HG02852 (cell line): ENCODE measurements around the gene CCDC86.

Source experiments
- ATAC-seq: cut with Tn5 transposase; IDR thresholded peaks from one replicate; pipeline ENCODE4 v1.9.1; 2021; ENCODE audit warnings: mild to moderate bottlenecking, moderate library complexity; ENCODE audit not compliant: unreplicated experiment

Gene CCDC86

DNA sequence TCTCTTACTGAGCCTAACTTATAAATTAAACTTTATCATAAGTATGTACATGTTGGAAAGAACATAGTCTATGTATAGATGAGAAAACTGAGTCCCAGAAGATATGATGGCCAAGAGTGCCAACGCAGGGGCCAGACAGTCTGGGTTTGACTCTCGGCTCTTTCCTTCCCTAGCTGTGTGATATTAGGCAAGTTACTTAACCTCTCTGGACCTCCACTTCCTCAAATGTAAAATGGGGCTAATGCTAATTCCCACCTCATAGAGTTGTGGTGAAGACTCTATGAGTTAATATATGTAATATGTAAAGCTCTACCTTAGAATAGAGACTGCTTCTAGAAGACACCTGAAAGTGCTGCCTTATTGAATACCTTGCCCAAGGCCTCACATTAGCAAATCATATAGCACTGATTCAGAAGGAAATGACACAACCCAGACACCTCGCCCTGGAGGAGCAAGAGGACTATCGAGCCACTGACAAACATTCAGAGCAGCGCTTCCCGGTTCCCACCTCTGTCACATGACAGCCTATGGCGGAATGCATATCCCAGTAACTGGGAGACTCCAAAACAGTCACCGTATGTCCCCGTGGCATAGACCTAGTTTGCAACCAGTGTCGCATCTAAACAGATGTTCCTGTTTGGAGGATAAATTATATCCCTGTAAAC is 11.3 kb upstream of the CCDC86 start:
- ATAC-seq: no peak

DNA sequence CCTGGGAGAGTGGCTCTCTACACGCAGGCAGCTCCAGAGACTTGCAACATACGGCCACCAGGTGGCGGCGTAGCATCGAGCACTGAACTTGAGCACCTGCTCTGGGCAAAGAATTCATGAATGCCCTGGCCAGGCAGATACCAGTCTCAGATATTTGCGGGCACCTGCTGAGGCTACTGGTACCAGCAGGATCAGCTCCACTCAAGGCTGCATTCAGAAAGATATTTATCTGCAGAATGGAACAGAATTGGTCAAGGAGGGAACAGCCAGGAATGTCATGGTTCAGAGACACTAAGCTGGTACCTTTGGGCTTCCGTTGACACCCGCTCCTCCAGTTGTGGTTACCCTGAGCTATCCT is 10.8 kb upstream of the CCDC86 start:
- no peak for ATAC-seq

DNA sequence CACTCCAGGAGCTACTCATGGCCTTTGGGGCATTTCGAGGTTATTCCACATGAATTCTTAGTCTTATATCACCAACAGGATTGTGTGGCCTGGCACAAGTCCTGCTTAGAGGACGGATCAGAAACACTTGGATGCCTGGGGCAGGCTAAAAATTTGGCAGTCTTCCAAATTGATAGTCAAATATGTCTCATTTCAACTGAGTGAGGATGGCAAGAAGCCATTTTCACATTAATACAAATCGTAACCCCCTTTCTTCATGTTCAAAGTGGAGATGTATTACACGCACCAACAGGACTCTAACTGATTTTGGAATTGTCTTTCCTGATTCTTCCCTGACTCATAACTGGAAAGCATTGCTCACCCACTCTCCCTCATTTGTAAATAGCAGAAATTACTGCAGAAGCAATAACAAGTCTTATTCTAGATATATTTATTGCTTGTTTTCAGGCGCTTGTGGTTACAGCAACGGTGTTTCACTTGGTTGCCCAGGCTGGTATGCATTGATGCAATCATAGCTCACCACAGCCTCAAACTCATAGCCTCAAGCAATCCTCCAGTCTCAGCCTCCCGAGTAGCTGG is 10.3 kb upstream of the CCDC86 start:
- ATAC-seq: no peak

DNA sequence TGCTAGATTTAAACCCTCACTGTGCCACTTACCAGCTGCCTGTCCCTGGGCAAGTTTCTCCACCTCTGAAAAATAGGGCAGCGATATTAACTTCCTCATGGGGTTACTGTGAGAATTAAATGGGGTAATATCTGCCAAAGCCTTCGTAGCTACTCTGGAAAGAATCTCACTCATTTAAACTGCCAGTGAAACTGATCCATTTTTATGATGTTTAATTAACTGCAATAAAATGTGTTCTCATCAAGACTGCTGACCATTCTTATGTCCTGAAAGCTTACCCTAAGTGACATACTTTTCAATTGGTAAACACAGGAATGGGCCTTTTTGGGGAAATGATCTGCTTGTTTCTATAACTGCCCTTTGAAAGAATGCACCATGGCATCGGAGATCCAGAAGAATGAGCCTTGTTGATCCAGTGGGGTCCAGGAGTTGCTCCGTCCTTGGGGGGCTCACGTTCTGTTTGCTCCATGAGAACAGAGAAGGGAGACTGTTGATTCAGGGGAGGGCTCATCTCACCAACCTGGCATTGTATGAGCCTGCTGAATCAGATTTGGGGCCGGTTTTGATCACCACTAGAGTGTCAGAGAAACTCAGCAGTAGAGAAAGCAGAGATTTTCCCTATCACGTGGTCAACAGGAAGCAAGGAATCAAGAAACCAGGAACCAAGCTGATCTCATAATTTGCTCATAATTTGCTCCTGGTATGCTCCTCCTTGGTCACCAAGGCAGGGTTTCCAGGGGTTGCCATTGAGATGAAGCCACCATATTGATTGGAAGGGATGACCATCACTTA is 7.0 kb upstream of the CCDC86 start:
- no peak for ATAC-seq

DNA sequence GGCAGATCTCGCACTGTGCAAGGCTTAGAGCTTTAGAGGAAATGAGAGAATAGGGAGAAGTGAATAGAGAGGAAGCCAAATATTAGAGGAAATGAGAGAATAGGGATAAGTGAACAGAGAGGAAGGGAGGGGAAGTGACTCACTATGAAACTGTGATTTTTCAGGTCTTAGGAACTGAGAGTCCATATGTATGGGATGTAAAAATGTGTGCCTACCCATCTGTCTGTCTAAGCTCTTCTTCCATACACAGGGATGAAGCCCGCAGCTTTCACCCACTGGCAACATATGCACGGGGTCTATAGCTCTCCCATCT is 6.4 kb upstream of the CCDC86 start:
- ATAC-seq: no peak

DNA sequence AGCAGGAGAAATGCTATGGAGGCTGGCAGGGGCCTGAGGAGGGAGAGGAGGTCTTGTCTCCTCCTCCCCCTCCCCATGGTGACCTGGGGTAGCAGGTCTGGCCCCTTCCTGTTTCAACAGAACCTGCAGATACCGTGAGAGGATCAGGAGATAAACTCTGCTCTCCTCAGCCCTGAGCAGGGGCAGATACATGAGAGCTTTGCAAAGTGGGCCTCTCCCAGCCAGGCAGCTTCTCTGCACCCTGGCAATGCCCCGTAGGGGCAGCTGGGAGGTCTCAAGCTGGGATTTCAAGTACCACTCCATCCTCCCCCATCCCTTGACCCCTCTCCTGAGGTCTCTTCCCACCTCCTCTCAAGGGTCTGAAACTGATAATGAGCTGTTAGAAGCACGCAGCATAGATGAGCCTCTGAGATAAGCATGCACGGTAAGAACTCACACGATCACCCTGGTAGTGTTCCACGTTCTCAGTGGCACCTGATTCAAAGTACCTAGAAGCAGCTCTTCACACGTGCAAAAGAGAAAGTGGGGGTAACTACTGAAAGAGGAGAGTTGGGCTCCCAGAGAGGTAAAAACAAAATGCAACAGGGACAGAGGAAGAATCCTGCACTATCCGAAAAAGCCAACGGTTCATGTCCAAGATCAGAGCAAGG is 4.9 kb upstream of the CCDC86 start:
- no peak for ATAC-seq

DNA sequence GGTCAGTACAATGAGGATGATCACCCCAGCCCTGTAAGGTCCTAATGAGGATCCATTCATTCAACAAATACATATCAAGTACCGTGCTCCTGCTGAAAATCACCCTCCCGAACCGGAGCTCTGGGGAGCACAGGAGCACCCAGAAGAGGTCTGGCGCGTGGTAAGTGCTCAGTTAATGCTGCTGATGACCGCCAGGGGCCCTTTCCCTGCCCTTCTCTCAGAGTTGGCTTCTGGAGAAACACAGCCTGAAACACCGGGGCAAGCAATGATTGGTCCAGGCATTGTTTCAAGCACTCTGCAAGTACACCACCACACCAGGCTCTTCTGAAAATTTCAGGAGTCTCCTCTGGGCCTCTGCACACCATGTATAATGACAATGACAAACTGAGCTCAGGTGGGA is 3.8 kb upstream of the CCDC86 start:
- no peak for ATAC-seq

DNA sequence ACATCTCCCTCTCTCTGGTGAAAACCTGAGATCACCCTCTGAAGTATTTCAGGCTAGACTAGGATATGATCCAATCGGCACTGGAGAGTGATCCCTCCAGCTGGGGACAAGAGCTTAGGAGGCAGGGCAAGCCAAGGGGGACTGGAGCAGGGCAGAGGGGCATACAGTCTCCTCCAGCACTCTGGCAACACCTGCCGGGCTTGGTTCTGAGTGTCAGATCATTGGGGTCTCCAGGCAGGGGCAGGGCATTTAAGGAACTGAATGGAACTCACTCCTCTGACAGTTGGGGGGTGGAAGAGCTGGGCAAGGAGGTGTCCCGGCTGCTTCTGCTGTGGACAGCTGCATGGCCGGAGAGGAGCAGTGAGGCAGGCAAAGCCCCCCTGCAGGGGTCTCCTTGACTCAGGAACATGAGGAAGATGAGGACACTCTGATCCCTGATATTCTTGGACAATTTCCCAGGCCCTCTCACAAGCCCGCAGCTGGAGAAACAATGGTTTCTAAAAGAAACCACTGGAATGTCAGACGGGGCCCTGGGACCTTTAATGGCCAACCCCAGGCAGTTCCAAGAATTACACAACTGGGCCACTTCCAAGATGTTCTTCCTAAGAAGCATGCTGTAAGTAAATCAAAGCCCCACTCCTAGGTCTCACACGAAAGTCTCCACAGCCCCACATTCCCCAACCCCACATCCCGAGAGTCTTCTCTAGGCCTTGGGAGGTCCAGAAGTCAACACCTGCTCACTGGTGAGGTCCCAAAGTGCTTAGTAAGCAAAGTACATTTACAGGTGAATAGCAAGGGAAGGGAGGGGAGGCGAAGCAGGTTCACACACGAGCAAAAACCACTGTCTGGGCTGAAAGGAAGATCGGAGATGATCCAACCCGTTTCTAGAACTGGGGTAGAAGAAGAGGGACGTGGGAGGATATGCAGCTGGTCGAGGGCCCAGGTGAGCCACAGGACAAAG is 1.2 kb upstream of the CCDC86 start:
- no peak for ATAC-seq

DNA sequence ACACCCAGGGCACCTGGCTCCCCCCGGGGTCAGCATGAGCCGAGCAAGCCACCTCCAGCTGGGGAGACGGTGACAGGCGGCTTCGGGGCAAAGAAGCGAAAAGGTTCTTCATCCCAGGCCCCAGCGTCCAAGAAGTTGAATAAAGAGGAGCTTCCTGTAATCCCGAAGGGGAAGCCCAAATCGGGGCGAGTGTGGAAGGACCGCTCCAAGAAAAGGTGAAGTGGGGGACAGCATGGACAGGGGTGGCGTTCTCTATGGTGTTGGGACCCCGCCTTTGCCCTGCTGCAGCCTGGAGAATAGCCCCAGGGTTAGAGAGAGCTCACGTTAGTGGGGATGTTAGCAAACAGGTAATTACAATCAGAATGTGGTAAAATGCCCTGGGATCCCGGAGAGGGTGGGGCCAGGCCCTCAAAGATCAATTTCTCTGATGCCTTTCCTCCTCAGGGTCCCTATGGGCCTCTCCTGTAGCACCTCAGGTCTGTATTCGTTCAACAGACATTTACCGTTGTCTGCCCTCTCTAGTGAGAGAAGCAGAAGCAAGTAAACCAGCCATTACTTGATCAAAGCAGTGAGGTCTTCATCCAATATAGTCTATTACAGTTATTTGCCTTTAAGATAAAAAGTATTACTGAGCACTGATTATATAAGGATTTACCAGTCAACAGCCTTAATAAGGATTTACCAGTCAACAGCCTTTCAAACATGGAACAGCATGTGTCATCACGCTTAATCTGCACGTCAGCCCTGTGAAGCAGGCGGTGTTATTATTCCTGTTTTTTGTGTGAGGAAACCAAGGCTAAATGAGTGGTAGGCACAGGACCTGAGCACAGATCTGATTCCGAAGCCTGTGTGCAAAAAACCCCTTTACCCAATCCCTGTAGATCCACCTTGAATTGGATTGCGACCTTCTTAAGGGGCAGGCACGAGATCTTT is 1.0 kb downstream of the CCDC86 start:
- ATAC-seq: no peak

DNA sequence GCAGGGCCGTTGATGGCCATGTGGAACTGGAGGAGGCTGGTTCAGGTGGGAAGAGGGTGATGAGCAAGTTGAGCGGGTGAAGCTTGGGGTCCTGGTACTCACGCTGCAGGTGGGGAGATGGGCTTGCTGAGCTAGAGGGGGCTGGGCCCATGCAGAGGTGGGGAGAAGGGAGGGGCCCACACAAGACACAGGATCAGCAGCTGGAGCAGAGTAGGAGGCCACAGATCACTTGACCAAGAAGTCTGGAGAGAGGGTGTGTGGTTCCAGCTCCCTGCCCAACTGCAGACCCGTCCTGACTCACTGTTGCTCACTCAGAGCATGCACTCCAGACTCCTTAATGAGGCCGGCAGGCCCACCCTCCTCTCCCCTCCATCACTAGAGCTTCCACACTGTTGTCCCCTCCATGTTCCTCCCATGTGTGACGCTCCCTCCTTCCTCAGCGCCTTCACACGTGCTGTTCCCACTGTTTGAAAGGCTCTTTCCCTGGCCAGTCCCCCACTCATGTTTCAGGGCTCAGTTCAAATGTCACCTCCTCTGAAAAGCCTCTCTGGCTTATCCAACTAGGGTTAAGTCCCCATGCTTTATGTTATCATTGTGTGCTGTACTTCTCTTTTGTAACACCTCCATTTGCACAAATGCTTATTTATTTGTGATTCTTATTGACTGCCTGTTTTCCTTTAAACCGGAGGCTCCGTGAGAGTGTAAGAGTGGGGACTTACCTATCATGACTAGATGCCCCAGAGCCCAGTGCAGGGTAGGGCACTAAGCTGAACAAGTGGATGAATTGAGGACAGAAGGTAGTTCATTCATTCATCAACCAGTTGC is 2.3 kb downstream of the CCDC86 start:
- ATAC-seq: no peak

DNA sequence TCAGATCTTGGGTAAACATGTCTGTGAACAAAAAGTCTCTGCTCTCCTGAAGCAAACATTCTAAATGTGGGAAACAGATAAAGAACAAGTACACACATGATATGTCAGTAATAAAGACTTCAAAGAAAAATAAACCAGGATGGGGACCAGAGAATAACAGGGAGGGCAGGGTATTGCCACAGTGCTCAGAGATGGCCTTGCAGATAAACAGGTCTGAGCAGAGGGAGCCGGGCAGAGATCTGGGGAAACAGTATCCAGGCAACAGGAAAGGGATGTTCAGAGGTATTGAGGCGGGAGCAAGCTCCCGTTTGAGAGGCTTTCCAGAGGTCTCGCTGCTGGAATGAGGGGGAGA is 2.9 kb downstream of the CCDC86 start:
- ATAC-seq: no peak

DNA sequence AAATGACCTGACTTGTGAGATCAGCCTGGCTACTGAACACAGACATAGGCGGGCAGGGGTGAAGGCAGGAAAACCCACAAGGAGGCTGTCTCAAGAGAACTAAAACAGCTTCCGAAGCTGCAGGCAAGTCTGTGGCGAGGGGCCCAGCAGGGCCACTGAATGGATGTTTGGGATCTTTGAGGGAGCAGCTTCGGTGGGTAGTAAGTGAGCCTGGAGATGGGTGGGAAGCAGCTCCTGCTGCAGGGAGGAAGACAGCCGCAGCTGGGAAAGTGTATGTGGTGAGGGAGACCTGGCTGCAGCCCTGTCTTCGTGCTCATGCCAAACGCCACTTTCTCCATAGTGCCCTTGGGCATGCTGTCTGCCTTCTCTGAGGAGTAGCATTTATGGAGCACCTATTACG is 3.4 kb downstream of the CCDC86 start:
- no peak for ATAC-seq

DNA sequence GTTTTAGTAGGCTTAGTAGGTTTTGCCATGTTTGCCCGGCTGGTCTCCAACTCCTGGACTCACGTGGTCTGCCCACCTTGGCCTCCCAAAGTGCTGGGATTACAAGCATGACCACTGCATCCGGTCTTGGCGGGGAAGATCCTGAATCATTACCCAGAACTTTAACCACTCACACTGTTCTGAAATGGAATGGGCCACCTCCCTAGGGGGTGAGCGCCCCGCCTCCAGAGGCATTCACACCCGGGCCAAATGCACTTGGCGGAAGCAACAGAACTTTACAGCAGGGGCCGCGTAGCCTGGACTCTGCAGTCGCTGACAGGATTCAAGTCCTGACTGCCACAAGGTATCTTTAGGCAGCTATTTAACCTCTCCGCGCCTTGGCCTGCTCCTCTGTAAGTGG is 5.4 kb downstream of the CCDC86 start:
- no peak for ATAC-seq

DNA sequence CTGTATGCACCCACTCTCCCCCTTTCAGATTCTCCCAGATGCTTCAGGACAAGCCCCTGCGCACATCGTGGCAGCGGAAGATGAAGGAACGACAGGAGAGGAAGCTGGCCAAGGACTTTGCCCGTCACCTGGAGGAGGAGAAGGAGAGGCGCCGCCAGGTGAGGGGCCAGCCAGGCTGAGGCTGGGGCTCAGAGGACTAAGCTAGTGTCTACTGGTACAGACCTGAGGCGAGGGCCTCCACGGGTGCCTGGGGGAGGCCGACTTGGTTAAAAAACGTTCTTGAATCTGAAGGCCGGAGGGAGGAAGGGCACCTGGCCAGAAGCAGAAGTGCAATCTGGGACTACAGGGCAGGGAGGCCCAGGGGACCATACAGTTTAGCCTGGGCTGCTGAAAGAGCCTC is 6.0 kb downstream of the CCDC86 start:
- no peak for ATAC-seq

DNA sequence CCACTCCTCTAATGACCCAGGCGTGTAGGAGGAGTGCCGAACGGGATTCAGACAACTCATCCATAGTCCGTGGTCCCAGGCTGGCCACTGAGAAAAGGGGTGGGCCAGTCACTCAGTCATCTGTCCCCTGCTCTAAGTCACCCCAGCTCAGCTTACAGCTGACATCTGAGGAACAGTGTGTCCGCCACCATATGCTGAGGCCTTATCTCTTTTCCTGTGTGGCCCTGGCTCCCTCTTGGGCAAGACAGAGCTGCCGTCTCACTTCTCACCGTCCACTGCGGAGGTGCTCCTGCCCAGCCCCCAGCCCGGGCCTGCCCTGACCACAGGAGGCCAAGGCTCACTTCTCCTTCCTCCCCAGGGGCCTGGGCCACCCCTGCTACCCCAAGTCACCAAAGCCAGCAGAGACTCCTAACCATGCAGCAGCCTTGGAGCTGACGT is 6.8 kb downstream of the CCDC86 start:
- ATAC-seq: no peak

DNA sequence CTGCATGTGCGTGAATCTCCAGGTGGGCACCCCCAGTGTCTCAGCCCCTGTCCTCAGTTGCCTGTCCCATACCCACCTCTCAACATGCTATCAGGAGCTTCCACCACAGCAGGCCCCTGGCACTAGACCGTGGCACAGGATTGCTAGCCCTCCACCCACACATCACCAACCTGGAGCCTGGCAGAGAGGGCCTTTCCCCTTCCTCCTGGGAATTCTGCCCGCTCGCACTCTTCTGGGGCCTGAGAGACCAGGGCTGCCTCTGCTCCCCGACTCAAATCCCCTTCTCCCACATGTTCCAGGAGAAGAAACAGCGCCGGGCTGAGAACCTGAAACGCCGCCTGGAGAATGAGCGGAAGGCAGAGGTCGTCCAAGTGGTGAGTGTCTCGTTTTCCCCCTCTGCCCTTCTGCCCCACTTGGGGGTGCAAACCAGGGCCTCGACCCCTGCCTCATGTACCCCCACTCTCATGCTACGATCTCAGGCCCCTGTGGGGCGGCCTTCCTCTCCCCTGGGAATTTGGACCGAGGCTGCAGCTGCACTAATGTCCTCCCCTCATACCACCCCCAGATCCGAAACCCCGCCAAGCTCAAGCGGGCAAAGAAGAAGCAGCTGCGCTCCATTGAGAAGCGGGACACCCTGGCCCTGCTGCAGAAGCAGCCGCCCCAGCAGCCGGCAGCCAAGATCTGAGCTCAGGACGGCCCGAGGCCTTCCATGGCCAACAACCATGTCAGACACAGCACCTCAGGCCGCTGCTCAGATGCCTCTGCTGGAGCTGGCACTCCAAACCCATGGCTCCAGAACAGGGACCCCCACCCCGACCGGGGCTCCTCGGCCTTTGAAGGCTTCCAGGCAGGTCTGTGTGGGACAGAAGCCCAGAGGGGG is 8.0 kb downstream of the CCDC86 start:
- no peak for ATAC-seq

DNA sequence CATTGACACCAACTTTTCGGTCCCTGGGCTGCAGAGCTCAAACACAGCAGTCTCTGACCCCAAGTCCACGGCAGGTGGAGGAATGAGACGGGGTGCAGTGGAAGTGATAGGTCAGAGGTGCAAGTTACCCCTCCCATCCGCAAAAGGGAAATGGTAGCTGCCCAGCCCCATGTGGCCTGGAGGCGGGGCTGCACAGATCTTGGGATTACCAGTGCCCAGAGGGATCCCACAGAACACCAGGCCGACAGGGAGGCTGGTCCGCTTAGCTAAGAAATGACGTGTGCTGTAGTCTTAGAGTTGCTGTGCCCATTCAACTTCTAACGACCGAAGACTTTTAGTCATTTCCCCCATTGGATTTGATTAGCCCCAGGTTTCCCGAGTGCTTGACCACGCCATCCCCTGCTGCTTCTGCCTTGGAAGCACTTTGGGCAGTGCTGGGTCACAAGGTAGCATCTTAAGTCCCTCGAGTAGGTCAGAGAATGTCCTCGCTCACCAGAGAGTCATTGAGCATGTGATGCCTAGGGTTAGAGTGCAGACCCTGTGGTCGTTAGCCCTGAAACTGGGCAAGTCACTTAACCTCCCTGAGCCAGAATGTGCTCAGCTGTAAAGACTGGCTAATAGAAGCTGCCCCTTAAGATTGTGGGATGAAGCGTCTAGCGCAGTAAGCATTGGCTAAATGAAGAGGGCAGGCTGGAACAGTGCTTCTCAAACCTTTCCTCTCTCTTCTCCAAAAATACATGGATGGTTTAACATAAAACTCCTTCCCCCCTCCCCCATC is 9.6 kb downstream of the CCDC86 start:
- no peak for ATAC-seq
